Fibroblast of upper back skin (primary cell): ENCODE results near the gene MFN1.

Experiments used
- DNase-seq: peaks from one replicate; pipeline ENCODE4 v3.0.0-alpha.2; 2013

MFN1 gene

DNA sequence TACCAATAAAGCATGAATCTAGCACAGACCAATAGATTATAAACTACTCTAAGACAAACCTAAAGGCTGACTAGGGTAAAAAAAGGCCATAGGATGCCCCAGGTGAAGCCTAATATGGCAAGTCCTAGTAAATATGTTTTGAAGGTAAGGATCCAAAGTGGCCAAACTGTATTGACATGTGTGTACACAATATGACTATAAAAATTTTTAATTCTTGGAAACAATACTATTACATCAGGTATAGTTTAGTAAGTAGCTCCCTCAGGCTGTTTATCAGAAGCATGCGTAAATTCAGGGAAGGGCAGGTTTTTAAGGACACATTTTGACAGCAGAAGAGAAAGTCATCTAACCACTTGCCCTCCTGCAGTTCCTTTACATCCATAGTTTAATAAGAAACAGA, 84.9 kb downstream of the MFN1 start:
- no peak for DNase-seq

DNA sequence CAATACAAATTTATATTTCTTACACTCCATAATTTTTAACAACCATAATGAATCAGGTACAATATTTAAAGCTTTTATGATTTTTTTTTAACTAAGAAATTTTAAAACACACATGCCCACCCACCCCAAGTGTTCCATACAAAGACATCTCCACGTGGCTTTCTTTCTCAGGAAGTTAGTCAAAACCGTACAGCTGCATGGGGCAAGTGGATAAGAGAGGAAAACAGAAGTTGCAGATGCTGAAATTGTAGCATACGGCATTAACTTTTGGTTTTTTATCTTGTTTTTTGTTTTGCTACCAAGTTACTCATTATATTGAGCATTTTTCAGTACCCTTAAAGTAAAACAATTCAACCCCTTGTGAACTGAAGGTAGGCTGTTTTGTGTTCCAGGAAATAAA, 89.0 kb downstream of the MFN1 start:
- DNase-seq, result no peak

DNA sequence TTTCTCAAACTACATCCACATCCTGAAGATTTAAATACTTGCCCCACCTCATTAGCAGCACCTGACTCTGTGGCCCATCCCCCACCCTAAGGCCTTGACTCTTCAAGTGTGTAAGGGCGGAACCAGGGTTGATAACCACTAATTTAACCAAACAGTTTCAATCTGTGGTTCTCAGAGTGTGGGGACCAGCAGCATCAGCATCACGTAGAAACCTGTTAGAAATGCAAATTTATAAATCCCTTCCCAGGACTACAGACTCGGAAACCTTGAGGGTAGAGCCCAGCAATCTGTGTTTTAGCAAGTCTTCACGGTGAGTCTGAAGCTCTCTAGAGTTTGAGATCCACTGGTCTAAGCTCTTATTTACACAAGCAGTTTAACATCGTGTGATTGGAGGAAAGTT, 91.3 kb downstream of the MFN1 start:
- no peak for DNase-seq
